MM.1S (cell line): ENCODE results near the gene S100A8.

ENCODE experiments used
- DNase-seq: peaks from one replicate; pipeline ENCODE4 v3.0.0-alpha.2; 2015
- H2AFZ ChIP-seq: fragments of 300-600 bp; sonication (generic); 2 replicates; pipeline ENCODE4 v1.6.0; 2016; ENCODE audit warnings: antibody characterized with exemption, low read length
- H3F3A ChIP-seq: fragments of 300-600 bp; sonication (generic); 2 replicates; pipeline ENCODE4 v1.6.1; 2016; ENCODE audit warnings: mild to moderate bottlenecking, antibody characterized with exemption, low read length, moderate library complexity, mixed read lengths; ENCODE audit not compliant: insufficient read depth
- H3K27ac ChIP-seq: fragments of 300-600 bp; sonication (generic); 2 replicates; pipeline ENCODE4 v1.5.1; 2016; ENCODE audit warnings: mild to moderate bottlenecking, low read length
- H3K27me3 ChIP-seq: fragments of 300-600 bp; sonication (generic); replicated peaks from 2 replicates; pipeline ENCODE4 v1.6.0; 2016; ENCODE audit warnings: low read length; ENCODE audit not compliant: insufficient read depth
- H3K36me3 ChIP-seq: fragments of 300-600 bp; sonication (generic); replicated peaks from 2 replicates; pipeline ENCODE4 v1.6.1; 2016; ENCODE audit warnings: mild to moderate bottlenecking, low read length, mixed read lengths; ENCODE audit not compliant: insufficient read depth
- H3K4me1 ChIP-seq: fragments of 300-600 bp; sonication (generic); 2 replicates; pipeline ENCODE4 v1.6.1; 2016; ENCODE audit warnings: low read length, mixed read lengths
- H3K4me2 ChIP-seq: fragments of 300-600 bp; sonication (generic); 2 replicates; pipeline ENCODE4 v1.6.0; 2016; ENCODE audit warnings: low read depth, low read length
- H3K4me3 ChIP-seq: fragments of 300-600 bp; sonication (generic); 2 replicates; pipeline ENCODE4 v1.5.1; 2016; ENCODE audit warnings: low read length, mixed read lengths
- H3K79me2 ChIP-seq: fragments of 300-600 bp; sonication (generic); 2 replicates; pipeline ENCODE4 v1.6.1; 2016; ENCODE audit warnings: mixed run types, low read length, mixed read lengths
- H3K9ac ChIP-seq: fragments of 300-600 bp; sonication (generic); 2 replicates; pipeline ENCODE4 v1.6.1; 2016; ENCODE audit warnings: low read length, mixed read lengths
- H3K9me2 ChIP-seq: fragments of 300-600 bp; sonication (generic); replicated peaks from 2 replicates; pipeline ENCODE4 v1.6.1; 2016; ENCODE audit warnings: mild to moderate bottlenecking, low read length, mixed read lengths; ENCODE audit not compliant: insufficient read depth
- H3K9me3 ChIP-seq: fragments of 300-600 bp; sonication (generic); replicated peaks from 2 replicates; pipeline ENCODE4 v1.6.1; 2016; ENCODE audit warnings: mild to moderate bottlenecking, low read length, mixed read lengths; ENCODE audit not compliant: insufficient read depth
- H4K20me1 ChIP-seq: fragments of 300-600 bp; sonication (generic); 2 replicates; pipeline ENCODE4 v1.6.1; 2016; ENCODE audit warnings: mild to moderate bottlenecking, low read length, moderate library complexity, mixed read lengths; ENCODE audit not compliant: insufficient read depth
- CTCF ChIP-seq: fragments of 300-600 bp; sonication (generic); IDR thresholded peaks from 2 replicates; pipeline ENCODE4 v1.5.1; 2016; ENCODE audit warnings: antibody characterized with exemption, low read length, mixed read lengths
- EZH2 ChIP-seq: fragments of 300-600 bp; sonication (generic); optimal IDR thresholded peaks from 2 replicates; pipeline ENCODE3; 2017; ENCODE audit warnings: low read depth, mild to moderate bottlenecking, antibody characterized with exemption, low read length, mixed read lengths
- EZH2phosphoT487 ChIP-seq: fragments of 300-600 bp; sonication (generic); IDR thresholded peaks from 2 replicates; pipeline ENCODE4 v1.6.1; 2018; ENCODE audit warnings: antibody characterized with exemption, low read length

S100A8 gene

DNA sequence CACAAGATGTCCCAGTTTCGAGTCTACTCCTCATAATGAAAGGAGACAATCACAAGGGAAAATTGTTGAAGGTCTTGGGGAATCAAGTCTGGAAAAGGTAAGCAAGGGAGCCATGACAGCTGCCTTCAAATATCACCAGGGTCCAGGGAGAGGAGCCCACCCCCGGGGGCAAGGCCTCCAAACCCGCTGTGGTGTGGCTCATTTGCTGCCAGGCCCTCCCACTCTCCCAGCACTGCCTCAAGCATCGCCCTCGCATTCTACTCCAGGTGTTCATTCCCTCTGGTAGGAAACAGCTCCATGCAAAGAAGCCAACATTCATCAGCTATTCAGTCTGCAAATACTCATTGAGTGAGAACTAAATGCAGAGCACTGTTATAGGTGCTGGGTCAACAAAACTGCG lies 24.6 kb downstream of the S100A8 start:
- Histone ChIP-seq H3K9ac (no peak overlapping the region), H2AFZ (no peak overlapping the region), H3K79me2 (no peaks in the 10 kb centered on the region), H4K20me1 (no peaks in the 10 kb centered on the region), H3F3A (no peaks in the 10 kb centered on the region), H3K4me1 (no peaks in the 10 kb centered on the region), H3K9me3 (no peaks in the 10 kb centered on the region), H3K27ac (no peak overlapping the region), H3K27me3 (no peaks in the 10 kb centered on the region), H3K9me2 (no peaks in the 10 kb centered on the region), H3K36me3 (no peaks in the 10 kb centered on the region), H3K4me2 (no peak overlapping the region), H3K4me3 (no peak overlapping the region)
- no peak for DNase-seq
- TF ChIP-seq EZH2phosphoT487 (no peak), EZH2 (no peak), CTCF (no peak)

DNA sequence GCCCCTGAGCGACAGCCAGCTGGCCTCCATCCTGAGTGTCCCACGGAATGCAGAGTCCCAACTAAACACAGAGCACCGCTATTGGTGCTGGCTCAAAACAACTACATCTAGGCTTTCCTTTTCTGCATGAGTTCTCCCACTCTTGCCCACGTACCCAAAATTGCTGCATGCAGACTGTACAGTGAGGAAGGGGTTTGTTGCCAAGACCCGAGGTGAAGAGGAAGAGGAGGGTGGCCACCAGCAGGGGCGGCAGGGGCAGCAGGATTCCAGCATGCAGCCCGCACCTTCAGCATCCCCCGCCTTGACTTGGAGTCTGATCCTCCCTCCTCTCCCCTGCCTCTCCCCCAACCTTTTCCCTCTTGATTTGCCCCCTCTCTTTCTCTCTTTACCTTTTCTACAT lies 25.2 kb downstream of the S100A8 start:
- TF ChIP-seq CTCF (no peak), EZH2phosphoT487 (no peak), EZH2 (no peak)
- H4K20me1 ChIP-seq, result no peaks in the 10 kb centered on the region
- H3K36me3 ChIP-seq, result no peaks in the 10 kb centered on the region
- DNase-seq, result no peak
- H3K4me3 ChIP-seq, result no peak overlapping the region
- H3K27me3 ChIP-seq, result no peaks in the 10 kb centered on the region
- H2AFZ ChIP-seq, result no peak overlapping the region
- no peaks in the 10 kb centered on the region for H3K79me2 ChIP-seq
- no peak overlapping the region for H3K4me2 ChIP-seq
- H3K9ac ChIP-seq, result no peak overlapping the region
- H3K27ac ChIP-seq, result no peak overlapping the region
- H3K9me3 ChIP-seq, result no peaks in the 10 kb centered on the region
- no peaks in the 10 kb centered on the region for H3K9me2 ChIP-seq
- no peaks in the 10 kb centered on the region for H3F3A ChIP-seq
- no peaks in the 10 kb centered on the region for H3K4me1 ChIP-seq

GRCh38 chr1:153364766-153365666 lies 25.9 kb downstream of the S100A8 start:
- DNase-seq, result no peak
- Histone ChIP-seq H2AFZ (no peak overlapping the region), H3K27ac (no peak overlapping the region), H3K36me3 (no peaks in the 10 kb centered on the region), H3K9me2 (no peaks in the 10 kb centered on the region), H3F3A (no peaks in the 10 kb centered on the region), H3K4me3 (no peak overlapping the region), H3K27me3 (no peaks in the 10 kb centered on the region), H4K20me1 (no peaks in the 10 kb centered on the region), H3K9me3 (no peaks in the 10 kb centered on the region), H3K4me1 (no peaks in the 10 kb centered on the region), H3K9ac (no peak overlapping the region), H3K79me2 (no peaks in the 10 kb centered on the region), H3K4me2 (no peak overlapping the region)
- TF ChIP-seq EZH2phosphoT487, result no peak
- no peak for TF ChIP-seq EZH2
- no peak for TF ChIP-seq CTCF
